ENCODE measurements around the gene FHOD1.
A peak's percentile ranks its signal among the peaks of the same experiment; 100 is the strongest.

FHOD1 gene

DNA sequence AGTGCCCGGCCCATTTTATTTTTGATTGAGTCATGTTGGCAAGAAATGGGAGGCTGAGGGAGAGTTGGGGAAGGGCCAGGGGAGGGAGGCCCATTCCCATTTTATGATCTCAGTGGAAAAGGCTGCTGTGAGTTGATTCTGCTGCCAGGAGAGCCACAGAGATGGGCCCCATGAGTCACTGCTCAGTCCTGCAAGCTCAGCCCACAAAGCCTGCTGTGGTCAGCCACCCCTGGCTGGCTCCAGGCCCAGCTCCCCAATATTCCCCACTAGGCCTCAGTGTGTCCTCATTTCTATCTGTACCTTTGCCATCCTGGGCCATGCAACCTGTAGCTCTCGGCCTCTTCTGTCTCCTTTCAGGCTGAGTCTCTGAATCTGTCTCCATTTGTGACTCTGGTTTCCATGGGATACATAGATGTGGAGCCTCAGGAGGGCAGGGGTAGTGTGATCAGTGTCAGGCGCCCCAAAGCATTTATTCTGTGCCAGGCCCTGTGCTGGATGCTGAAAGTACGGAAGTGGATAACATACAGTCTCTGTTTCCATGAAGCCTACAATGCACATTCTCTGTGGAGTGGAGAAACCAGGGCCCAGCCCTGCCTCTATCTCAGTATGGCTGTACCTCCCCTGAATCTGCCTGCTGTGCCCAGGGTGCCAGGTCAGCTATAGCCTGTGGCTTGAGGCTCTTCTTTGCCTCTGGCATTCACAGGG lies 30.2 kb upstream of the FHOD1 start:
- no peak for DNase-seq (ENCODE audit: low spot score)

DNA sequence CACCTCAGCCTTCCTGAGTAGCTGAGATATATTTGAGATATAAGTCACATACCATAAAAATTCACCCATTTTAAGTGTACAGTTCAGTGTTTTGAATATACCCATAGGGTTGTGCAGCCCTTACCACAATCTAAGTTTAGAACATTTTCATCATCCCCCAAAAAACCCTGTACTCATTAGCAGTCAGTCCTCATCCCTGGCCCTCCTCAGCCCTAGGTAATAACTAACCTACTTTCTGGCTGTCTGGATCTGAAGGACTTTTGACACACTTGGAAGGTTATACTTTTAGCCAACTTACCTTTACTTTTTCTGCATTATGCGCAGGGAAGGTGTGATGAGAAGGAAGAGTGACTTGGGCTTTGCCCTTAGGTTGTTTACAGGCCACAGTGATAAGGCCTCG lies 28.0 kb upstream of the FHOD1 start:
- no peak for DNase-seq (ENCODE audit: low spot score)

DNA sequence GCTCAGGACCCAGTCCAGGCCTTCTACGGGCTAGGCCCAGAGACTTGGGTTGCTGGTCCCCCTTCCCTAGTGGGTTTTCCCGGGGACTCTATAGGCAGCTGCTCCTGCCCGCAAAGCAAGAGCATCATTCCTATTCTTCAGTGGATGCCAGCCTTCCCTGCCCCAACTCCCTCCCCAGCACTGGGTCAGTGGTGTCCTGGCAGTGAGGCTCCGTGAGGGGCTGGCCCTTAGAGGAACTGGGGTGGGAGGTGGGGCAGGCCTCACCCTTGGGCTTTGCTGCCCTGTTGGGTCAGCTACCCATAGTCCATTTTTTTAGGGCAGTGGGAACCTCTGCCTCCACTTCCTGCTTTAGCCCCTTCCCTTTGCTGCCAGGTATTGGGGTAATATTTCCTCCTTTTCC lies 24.2 kb upstream of the FHOD1 start:
- no peak for DNase-seq (ENCODE audit: low spot score)

DNA sequence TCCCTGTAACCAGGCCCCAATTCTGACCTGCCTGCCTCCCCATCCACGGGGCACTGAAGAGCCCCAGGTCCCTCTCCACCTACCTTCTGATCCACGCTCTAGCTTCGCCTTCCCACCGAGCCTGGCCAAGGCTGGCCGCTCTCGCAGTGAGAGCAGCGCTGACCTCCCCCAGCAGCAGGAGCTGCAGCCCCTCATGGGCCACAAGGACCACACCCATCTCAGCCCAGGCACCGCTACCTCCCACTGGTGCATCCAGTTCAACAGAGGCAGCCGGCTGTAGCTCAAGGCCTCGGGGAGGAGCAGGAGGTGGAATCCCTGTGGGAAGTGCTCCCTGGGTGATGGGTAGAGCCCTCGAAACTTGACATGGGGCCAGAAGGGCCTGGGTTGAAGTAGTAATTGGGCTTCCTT lies 23.7 kb upstream of the FHOD1 start:
- DNase-seq (ENCODE audit: low spot score): no peak

DNA sequence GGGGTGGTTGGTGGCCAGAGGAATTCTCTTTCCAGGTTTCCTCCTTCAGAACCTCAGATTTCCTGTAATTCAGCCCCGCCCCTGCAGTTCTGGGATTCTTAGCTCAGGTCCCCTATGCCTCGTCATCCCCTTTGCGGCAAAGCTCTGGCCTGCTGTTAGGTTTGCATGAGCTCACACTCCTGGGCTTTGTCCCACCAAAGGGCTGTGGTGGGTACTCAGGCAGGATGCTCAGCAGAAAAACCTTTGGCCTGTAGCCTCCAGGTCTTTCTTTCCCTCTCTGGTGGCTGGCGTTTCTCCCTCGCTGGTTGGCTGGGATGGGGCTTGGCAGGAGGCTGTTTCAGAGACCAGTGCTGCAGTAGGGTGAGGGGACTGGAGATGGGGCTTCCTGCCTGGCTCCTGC lies 22.5 kb upstream of the FHOD1 start:
- DNase-seq (ENCODE audit: low spot score): no peak

DNA sequence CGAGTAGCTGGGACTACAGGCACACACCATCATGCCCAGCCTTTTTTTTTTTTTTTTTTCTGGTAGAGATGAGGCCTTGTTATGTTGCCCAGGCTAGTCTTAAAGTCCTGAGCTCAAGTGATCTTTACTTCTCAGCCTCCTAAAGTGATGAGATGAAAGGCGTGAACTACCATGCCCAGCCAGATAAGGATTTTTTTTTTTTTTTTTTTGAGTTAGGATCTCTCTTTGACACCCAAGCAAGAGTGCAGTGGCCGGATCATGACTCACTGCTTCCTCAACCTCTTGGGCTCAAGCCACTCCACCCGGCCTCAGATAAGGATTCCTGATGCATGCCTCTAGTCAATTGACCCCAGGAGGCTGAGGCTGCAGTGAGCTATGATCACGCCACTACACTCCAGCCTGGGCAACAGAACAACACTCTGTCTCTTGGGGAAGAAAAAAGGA lies 20.9 kb upstream of the FHOD1 start:
- no peak for DNase-seq (ENCODE audit: low spot score)

DNA sequence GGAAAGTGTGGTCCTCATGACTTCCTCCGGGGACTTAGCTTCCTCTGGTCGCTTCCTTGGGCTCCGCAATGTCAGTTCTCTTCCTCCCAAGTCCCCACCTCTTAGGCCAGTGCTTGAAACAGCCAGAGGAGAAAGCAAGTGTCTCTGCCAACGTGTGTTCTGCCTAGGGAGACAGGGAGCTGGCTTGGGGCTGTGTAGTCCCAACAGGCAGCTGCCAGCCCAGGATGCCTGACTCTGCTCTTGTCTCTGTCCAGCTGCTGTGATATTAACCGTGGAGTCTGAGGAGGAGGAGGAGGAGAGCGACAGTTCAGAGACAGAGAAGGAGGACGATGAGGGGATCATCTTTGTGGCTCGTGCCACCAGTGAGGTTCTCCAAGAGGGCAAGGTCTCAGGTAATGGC lies 18.6 kb upstream of the FHOD1 start:
- no peak for DNase-seq (ENCODE audit: low spot score)

DNA sequence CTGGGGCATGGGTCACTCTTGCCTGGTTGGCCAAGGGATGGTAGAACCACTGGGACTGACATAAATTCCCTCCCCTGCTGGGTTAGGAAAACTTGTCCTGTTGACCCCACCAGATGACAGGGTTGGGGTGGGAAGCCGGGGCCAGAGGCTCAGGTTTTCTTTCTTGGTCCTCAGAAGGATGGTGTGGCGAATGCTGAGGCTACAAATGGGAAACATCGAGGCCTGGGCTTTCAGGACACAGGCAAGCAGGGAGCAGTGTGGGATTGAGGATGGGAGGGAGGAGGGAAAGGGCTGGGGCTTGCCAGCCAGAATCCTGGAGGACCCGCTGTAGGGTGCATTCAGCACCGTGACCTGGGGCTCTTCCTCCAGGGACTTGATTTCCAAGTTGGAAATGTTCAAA lies 17.6 kb upstream of the FHOD1 start:
- DNase-seq (ENCODE audit: low spot score): no peak

DNA sequence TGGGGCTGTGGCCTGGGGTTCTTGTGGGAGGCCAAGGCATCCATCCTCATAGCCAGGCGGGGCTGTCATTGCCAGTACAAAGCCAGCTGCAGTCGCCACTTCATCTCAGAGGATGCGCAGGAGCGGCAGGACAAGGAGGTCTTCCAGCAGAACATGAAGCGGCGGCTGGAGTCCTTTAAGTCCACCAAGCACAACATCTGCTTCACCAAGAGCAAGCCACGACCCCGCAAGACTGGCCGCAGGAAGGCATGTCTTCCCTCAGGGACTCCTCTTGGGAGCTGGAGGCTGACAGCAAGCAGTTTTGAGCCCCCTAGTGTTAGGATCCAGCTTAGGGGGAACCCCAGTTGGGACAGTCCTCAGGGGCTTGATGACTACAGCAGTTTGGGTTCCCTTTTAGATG lies 17.0 kb upstream of the FHOD1 start:
- no peak for DNase-seq (ENCODE audit: low spot score)

DNA sequence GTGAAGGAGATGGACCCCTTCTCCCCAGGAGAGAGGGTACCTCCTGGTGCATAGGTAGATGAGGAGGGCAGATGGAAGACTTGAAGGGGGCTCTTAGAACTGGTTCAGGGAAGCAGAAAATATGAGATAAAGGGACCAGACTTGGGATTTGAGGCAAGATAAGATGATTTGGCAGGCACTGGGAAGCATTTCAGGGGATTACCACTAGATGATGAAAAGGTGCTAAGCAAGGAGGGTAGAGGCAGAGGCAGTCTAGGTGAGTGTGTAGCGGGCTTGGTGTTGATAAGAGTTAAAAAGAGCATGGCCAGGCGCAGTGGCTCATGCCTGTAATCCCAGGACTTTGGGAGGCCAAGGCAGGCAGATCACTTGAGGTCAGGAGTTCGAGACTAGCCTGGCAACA lies 15.9 kb upstream of the FHOD1 start:
- DNase-seq (ENCODE audit: low spot score): no peak

DNA sequence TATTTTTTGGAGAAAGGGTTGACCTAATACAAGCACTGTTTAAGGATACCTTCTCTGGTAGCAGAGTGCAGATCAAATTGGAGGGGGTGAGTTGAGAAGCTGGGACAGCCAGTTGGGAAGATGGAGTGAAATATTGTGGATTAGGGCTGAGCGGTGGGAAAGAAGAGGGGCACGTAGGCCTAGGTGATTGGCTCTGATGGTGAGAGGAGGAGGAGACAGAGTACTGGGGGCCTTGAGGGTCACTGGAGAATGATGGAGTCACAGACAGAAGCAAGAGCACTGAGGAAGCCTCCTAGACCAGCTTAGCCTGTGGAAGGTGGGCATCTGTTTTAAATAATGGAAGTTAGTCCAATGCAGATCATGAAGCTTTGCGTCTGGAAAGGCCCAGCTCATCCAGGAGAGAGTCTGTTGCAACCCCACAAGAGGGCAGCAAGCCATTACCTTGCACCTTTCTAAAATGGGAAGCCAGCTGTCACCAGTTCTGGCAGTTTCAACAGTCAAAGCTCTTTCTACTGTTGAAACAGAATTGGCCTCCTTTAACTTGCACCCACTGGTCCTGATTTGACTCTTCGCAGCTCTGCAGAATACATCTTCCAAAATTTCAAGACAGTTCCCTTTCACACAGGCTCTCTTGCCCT lies 13.3 kb upstream of the FHOD1 start:
- peak; percentile 76 for DNase-seq (ENCODE audit: low spot score)

DNA sequence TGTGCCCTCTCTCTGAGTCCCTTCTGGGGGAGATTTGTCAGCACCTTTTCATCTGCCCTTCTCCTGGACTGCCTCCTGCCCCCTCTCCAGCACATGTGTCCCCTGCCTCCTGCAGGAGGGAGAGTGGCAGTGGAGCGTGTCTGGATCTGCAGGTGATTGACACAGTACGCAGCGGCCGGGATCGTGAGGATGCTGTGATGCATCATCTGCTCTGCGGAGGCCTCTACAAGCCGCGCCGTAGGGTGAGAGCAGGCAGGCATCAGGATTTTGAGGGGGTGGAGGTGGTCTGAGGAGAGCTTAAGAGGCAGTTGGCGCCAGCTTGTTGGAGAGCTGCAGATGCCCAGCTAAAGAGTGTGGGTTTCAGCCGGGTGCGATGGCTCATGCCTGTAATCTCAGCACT lies 12.4 kb upstream of the FHOD1 start:
- no peak for DNase-seq (ENCODE audit: low spot score)

DNA sequence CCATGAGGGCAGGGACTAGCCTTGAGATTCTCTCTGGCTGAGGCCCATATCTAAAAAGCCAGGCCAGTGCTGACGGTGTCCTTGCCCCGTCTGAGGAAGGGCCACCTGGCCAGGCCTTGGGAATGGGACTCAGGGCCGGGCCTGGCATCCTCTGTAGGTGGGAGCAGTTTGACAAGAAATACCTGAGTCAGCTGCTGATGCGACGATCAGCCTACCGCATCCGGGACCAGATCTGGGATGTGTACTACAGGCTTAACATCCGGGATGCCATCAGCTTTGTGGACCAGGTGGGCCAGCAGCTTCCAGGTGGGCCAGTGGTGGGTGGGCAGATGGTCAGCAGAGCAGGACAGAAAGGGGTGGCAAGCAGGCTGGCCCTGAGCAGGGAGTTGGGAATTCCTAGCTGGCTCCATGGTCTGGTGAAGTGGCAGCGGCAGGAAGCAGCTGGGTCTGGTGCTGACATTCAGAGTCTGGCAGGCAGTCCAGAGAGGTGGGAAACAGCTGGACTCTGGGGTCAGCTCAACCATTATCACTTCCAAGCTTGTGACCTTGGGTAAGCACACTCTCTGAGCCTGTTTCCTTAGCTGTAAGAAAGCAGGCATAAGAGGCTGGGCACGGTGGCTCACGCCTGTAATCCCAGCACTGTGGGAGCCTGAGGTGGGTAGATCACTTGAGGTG lies 11.0 kb upstream of the FHOD1 start:
- no peak for DNase-seq (ENCODE audit: low spot score)

DNA sequence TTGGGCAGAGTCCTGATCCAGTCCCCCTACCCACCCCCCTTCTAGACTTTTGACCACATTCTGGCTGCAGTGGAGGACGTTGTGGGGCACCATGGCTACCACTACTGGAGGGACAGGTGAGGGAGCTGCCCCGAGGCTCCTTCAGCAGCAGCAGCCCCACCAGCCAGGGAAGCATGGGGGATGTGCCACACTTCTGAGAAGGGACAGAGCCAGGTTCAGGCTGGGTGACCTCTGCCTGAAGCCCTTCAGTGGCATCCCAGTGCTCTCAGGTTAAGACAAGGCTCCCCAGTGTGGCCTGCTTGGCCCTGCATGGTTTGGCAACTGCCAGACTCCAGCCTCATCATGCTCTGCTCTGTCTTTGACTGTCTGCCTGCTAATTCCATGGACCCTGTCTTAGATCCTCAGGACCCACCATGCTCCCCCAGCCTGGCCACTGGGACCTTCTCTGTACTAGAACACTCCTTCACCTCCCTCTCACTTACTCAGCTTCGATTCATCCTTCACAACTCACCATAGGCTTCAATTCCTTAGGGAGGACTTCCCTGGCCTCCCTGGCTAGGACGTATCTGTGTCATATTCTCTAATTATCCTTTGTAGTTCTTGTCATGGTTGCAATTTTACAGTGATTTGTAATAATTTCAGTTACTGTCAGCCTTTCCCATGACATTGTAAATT lies 10.3 kb upstream of the FHOD1 start:
- DNase-seq (ENCODE audit: low spot score): no peak

DNA sequence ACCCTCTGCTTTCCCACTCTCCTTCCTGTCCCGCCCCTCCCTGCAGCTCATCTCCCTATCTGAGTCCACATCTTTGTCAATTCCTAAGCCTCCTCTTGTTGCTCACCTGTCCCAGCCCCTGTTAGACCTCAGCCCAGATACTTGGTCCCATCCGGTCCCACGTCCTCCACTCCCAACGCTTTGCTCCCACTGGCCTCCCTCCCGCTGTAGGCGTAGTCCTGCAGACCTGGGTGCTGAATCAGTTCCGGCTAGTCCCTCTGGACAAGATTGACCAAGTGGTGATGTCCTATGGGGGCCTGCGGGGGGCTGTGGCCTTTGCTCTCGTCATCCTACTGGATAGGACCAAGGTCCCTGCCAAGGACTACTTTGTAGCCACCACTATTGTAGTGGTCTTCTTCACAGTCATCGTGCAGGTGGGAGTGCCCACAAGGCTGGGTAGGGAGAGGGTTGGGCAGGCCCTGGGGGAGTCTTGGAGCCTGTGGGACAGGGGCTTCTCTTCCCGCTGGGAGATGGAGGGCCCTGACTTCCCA lies 9.5 kb upstream of the FHOD1 start:
- no peak for DNase-seq (ENCODE audit: low spot score)

DNA sequence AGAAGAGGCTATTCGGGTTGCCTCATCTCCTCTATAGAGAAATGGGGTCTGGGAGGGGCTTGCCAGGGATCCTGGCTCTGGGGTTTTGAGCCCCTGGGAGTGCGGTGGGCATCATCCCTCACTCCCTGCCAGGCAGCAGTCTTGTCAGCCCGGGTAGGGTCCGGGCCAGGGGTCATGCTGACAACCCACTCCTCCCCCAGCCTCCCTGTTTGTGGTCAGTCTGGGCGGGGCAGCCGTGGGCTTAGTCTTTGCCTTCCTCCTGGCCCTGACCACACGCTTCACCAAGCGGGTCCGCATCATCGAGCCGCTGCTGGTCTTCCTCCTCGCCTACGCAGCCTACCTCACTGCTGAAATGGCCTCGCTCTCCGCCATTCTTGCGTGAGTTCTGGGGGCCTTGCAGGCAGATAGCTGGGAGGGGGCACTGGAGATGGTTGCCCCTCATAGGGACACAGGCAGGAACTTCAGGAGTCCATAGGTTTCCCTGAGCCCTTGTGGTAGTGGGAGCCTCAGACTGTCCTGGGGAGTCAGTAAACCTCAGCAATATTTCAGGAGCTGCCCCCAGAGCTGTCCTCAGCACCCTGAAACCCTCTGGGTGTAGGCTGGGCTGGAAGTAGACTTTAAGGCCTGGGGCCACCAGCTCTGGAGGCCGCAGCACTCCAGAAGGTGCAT lies 8.4 kb upstream of the FHOD1 start:
- no peak for DNase-seq (ENCODE audit: low spot score)

DNA sequence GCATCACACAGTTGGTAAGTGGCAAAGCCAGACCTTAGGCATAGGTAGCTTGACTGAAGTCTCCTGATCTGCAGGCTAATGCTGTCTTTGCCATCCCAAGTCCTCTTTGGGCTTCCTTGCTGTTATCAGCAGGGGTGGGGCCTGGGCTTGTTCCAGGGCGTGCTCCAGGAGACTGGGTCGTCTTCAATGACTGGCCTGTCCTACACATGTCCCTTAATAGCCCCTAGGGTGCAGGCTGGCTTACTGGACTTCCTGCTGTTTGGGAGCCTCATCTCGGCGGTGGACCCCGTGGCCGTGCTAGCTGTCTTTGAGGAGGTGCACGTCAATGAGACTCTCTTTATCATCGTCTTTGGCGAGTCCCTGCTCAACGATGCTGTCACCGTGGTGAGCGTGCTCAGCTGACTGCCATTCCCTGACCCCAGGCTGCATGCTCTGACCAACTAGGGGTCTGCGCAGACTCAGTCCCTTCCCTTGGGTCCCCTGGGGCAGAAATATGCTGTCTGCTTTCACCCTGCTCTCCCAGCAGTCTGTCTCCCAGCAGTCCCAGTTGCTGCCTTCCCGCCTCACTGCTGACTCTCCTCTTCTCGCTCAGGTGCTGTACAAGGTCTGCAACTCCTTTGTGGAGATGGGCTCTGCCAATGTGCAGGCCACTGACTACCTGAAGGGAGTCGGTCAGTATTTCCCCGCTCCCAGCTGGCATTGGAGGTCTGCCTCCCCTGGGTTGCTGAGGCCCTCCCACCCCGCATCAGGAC lies 7.7 kb upstream of the FHOD1 start:
- DNase-seq (ENCODE audit: low spot score): no peak

DNA sequence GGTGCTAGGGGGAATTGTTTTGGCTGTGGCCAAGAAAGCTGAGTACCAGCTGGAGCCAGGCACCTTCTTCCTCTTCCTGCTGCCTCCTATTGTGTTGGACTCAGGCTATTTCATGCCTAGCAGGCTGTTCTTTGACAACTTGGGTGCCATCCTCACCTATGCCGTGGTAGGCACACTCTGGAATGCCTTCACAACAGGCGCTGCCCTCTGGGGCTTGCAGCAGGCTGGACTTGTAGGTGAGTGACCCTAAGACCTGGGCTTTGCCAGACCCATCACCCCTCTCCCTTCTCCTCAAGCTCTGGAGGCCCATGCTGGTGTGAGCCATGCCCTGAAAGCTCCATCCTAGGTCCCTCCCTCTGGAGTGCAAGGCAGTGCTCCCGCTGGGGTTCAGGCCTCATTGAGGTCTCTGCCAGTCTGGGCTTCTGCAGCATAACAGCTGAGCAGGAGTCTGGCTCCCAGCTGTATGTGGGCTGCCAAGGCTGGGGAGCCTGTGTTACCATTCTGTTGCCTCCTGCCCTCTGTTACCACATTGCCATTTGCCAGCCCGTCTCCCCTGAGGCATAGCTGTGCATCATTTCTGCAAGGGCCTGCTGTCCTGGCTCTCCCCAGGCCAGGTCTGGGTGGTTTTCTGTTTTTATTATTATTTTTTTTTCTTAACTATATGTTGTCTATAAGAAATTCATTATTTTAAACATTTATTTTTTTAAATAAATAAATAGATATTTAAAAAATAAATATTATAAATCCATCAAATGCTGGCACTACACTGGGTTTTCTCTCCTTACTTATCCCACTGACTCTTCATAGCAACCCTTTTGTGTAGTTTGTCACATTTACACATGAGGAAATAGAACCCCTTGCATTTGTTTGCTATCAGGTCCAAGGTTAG lies 5.6 kb upstream of the FHOD1 start:
- no peak for DNase-seq (ENCODE audit: low spot score)

DNA sequence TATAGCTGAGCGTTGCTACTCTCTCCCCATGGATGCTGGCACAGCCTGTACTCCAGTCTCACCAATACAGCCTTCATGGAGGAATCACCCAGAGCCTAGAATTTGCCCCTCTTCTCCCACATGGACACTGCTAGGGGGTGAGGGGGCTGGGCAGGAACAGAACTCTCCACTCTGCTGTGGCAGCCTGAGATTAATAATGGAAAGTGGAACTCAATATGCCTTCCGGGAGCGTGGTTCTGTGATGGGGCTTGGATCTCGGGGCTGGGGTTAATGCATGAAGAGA lies 2.7 kb upstream of the FHOD1 start:
- no peak for DNase-seq (ENCODE audit: low spot score)

DNA sequence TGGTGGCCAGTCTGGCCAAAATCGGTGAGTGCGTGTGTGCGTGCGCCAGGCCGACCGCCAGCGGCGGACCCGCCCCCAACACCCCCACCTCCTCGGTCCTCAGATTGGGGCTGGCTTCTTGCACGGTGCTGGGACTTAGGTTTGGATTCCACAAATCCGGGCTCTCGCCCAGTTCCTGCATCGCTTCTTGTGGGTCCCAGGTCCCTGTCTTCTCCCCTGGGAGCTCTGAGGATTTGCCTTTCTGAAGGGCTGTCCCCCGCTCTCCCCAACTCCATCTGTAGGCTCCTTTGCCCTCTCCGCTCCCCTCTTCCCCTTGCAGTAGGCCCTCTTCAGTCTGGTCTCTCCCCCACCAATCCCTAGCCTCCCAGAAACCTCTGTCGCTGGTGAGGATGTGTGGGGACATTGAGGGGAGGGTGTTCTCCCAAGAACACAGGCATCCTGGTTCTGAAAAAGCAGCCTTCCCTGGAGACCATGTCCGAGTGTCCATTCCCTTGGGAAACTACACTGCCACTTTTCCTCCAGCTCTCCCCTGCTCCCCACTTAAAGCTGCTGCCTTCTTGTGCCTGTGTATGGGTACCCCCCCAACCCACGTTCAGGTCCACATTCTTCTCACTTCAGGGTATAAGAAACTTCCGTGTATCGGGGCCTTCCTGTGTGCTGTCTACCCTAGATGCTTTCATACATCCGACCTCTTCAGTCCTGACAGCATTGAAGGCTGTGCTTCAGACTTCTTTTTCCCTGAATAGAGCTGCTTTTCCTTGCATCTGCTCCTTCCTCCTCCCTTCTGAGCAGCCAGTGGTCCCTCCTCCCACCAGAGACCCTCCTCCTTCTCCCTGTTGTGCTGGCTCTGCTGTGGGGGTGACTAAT lies 2.1 kb upstream of the FHOD1 start:
- DNase-seq (ENCODE audit: low spot score): no peak
